Stimulated activated CD8-positive, alpha-beta memory T cell treated with anti-CD3 and anti-CD28 coated beads, Interleukin-12 subunit alpha, Interleukin-12 subunit beta, amount 100 ng/mL, for 4 hours (primary cell): Measurements from ENCODE around the gene SMAD7.
A peak's percentile ranks its signal among the peaks of the same experiment; 100 is the strongest.

ENCODE experiments used
- DNase-seq: peaks from one replicate; pipeline ENCODE4 v3.0.0-alpha.2; 2020; ENCODE audit warnings: low read depth

SMAD7 gene

DNA sequence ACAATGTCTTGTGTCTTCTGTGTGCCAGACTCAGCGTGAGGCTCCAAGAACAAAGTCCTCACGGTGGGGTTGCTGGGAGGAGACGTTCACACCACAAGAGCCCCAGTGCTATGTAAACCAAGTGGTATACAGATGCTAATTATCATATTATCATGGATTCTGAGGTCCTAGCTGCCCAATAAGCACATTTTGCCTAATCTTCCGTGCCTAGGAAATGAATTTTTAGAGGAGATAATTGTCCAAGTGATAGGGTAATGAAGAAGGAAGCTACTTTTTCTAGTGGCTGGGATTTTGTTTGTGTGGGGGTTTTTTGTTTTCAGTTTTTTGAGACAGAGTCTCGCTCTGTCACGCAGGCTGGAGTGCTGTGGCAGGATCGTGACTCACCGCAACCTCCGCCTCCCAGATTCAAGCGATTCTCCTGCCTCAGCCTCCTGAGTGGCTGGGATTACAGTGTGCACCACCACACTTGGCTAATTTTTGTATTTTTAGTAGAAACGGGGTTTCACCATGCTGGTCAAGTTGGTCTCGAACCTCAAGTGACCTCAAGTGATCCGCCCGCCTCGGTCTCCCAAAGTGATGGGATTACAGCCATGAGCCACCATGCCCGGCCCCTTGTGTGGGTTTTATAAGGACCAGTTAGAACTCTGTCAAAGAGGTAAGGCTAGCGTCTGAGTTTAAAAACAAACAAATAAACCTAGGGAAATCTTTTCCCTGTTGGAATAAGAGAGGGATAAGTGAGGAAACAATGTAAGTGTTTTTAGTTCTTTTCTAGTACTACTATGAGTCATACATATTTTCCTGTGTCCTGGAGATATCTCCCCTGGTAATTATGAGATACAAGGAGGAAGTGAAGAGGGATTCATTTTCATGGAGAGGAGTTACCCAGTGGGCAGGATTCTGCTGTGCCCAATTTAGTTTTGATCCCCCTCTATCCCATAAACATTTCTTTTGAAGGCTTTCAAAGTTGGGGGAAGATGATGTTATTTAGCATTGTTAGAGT, 9.5 kb upstream of the SMAD7 start:
- no peak for DNase-seq

GRCh38 chr18:48959551-48959920, 8.8 kb upstream of the SMAD7 start:
- no peak for DNase-seq

- DNase-seq = no peak
These were observed 8.2 kb upstream of the SMAD7 start for GRCh38 chr18:48958951-48959350.

DNA sequence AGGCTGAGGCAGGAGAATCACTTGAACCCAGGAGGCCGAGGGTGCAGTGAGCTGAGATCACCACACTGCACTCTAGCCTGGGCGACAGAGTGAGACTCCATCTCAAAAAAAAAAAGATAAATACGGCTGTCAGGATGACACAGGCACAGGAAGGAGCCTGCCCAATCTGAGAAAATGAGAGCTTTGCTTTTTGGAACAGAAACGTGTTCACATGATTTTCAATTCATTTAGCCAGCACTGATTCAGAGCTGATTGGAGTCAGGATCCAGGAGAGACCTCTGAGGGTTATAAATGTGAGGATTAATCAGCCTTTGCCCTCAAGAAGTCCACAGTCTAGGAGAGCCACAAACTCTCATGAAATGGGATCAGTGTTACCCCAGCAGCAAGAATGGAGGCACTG, 6.9 kb upstream of the SMAD7 start:
- no peak for DNase-seq

DNA sequence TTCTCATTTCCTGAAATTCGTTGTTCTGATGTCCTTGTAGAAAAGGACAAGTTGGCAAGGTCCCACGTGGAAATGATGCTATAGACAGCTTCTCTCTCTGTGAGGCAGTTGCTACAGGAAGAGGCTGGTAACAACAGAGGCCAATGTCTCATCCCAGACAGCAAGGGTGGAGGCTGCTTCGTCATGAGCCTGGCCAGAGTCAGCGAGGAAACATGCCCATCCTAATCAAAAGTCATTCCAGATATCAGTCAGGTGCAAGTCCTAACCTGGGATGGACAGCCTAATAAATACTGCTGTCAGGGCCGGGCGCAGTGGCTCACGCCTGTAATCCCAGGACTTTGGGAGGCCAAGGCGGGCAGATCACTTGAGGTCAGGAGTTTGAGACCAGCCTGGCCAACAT, 6.4 kb upstream of the SMAD7 start:
- no peak for DNase-seq

DNA sequence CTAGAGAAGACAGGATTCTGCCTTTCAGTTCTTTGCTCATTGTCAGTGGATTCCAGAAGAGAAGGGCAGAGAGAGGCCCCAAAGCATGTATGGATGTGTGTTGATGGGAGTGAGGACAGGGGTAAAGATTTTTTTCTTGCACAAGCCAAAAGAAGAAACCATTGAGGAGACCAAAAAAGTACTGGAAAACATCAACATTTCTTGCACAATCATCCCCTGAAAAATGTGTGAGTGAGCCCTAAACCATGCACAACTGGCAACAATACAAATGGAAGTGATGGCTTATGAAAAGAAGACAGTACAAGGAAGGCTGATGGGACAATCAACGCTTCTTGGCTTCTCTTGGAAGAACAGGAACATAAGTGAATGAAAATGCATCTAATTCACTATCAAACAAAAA, 5.6 kb upstream of the SMAD7 start:
- DNase-seq = no peak

- no peak for DNase-seq
These were observed 5.1 kb upstream of the SMAD7 start for GRCh38 chr18:48955830-48956261.

- DNase-seq = no peak
These were observed 4.4 kb upstream of the SMAD7 start for GRCh38 chr18:48954886-48955819.

DNA sequence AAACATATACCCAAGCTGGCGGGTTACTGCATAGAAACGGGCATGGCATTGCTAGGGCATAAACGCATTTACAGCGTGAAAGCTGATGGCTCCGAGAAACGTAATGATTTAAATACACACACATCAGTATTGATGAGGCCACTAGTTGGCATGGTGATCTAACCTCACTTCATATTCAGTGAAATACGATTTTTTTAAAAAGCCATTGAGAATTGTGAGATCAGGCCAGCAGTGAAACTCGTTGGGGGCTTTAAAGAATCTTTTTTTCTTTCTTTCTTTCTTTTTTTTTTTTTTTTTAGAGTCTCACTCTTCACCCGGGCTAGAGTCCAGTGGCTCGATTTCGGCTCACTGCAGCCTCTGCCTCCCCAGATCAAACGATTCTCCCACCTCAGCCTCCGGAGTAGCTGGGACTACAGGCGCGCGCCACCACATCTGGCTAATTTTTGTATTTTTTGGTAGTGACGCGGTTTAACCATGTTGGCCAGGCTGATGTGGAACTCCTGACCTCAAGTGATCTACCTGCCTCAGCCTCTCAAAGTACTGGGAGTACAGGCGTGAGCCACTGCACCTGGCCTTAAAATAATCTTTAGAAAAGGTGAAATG, 2.4 kb upstream of the SMAD7 start:
- no peak for DNase-seq

- peak; percentile 45 for DNase-seq
These were observed 1.7 kb upstream of the SMAD7 start for GRCh38 chr18:48952287-48953103.

DNA sequence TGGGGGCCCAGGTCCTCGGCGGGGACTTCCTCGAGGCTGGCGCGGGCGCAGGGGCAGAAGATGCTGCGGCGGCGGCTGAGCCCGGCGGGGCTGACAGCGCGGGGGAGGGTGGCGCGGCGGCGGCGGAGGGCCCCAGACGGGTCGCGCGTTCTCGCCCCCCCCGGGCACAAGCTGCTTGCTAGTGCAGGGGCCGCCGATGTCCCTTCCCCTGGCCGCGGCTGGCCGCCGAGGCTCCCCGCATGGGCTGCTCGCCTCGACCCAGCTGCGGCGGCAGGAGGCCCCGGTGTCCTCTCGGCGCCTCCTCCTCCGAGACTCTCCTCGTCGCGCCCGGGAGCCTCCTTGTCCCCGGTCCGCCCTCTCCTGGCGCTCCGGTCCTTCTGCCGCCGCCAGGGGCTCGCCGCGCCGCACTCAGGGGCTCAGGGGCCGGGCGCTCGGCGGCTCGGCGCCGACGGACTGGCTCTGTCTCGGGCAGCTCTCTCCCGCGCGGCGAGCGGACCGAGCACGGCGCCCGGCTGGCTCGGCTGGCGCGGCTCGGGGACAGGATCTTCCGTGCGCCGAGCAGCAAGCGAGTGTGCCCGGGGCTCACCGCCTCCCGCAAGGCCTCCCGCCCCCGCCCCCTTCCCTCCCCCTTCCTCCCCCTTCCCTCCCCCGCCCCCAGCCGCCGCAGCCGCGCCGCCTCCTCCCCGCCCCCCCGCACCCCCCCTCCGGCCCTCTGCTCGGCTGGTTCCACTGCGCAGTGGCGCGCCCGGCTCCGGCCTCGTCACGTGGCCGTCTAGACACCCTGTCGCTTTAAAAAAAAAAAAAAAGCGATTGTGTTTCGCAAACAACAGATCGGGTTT, 902 bp upstream of the SMAD7 start:
- peak; percentile 72 for DNase-seq

DNA sequence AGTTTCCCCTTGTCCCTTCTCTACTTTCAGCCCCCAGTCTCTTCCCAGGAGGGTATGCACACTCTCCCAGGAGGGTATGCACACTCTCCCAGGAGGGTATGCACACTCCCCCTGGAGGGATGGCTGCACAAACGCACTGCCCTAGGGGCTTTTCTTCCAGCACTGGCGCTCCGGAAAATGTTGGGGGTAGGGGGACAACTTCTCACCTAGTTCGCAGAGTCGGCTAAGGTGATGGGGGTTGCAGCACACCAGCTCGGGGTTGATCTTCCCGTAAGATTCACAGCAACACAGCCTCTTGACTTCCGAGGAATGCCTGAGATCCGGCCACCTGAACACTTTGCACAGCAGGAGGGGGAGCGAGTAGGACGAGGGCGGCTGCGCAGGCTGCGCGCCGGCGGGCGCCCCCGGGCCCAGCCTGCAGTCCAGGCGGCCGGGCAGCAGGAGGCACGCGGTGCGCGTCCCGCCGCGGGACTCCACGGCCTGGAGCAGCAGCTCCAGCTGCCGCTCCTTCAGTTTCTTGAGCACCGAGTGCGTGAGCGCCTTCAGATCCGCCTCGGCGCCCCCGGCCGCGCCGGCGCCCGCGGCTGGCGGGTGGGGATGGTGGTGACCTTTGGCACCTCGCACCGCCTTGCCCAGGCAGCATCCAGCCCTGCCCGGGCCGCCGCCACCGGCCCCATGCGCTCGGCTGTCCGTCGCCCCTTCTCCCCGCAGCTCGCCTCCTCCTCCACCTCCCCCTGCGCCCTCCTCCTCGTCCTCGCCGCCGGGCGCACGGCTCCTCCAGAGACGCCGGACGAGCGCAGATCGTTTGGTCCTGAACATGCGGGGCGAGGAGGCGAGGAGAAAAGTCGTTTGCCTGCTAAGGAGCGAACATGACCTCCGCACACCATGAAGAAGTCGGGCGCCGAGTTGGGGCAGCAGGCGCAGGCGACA, 894 bp downstream of the SMAD7 start:
- DNase-seq = no peak

- no peak for DNase-seq
These were observed 1.6 kb downstream of the SMAD7 start for GRCh38 chr18:48949050-48949605.

GRCh38 chr18:48948112-48949049, 2.4 kb downstream of the SMAD7 start:
- no peak for DNase-seq

GRCh38 chr18:48947560-48947959, 3.2 kb downstream of the SMAD7 start:
- DNase-seq = no peak

- DNase-seq = no peak
These were observed 3.7 kb downstream of the SMAD7 start for GRCh38 chr18:48947092-48947491.

DNA sequence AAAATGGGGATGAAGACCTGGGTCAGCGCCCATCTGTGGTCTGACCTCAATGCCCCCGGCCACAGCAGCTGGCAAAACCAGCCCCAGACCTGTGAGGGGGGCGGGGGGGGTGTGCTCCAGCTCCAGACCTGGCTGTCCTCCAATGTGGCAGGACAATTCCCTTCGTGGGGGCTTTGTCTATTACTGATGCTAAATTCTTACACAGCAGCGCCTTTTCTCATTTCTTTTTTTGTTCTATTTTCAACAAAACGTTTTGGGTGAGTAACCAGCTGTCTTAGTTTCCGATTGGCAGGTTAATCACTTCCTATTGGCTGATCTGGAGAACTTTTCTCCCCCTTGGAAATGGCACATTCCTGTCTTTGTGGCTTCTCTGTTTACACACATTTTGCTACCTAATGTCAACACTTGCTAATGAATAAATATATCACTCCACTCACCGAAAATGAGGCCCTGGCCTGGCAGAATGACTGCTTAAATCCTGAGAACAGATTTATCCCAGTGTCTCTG, 4.4 kb downstream of the SMAD7 start:
- no peak for DNase-seq

- no peak for DNase-seq
These were observed 4.9 kb downstream of the SMAD7 start for GRCh38 chr18:48945953-48946217.
